OCI-LY1 (cell line): ENCODE measurements around the gene P2RX4.

Experiments used
- CTCF ChIP-seq: fragments of 200-600 bp; sonication (generic), shearing (Covaris generic); IDR thresholded peaks from 2 replicates; pipeline ENCODE4 v1.5.1; 2017; ENCODE audit warnings: mild to moderate bottlenecking, antibody characterized with exemption, low read length, moderate library complexity, mixed read lengths
- EZH2 ChIP-seq: fragments of 200-600 bp; sonication (generic), shearing (Covaris generic); IDR thresholded peaks from 2 replicates; pipeline ENCODE4 v1.8.0; 2017; ENCODE audit warnings: borderline replicate concordance, mixed run types, mild to moderate bottlenecking, antibody characterized with exemption, low read length, moderate library complexity, mixed read lengths

- TF ChIP-seq CTCF (no peak), EZH2 (no peak)
These were observed 34.4 kb upstream of the P2RX4 start for GRCh38 chr12:121175383-121176119.
